Activated naive CD8-positive, alpha-beta T cell treated with anti-CD3 and anti-CD28 coated beads for 36 hours (primary cell): ENCODE results near the gene PIH1D1. TPM values are rescaled to one million over a fixed set of nuclear protein-coding genes. Genes with fewer than 3 reads are reported as not detected.

Experiments
- DNase-seq: peaks from one replicate; pipeline ENCODE4 v3.0.0; 2021
- H3K27ac Mint-ChIP-seq: one replicate; pipeline ENCODE4 v1.8.0; 2022; ENCODE audit warnings: mild to moderate bottlenecking, moderate library complexity, mixed read lengths
- H3K27me3 Mint-ChIP-seq: one replicate; pipeline ENCODE4 v1.8.0; 2022; ENCODE audit warnings: mild to moderate bottlenecking, mixed read lengths
- H3K36me3 Mint-ChIP-seq: one replicate; pipeline ENCODE4 v1.8.0; 2021; ENCODE audit warnings: mild to moderate bottlenecking, mixed read lengths
- H3K4me1 Mint-ChIP-seq: one replicate; pipeline ENCODE4 v1.8.0; 2021; ENCODE audit warnings: mixed read lengths
- H3K4me3 Mint-ChIP-seq: one replicate; pipeline ENCODE4 v1.8.0; 2022; ENCODE audit warnings: mild to moderate bottlenecking, moderate library complexity, mixed read lengths
- H3K9me3 Mint-ChIP-seq: one replicate; pipeline ENCODE4 v1.8.0; 2022; ENCODE audit warnings: mixed read lengths
- total RNA-seq, 2 experiments: library from RNA; stranded (reverse); gene quantifications; one replicate each; pipeline ENCODE4 v1.2.3, GENCODE V29; 2021

The PIH1D1 gene
- total RNA-seq: 100 to 1,000 TPM; 140 to 141 TPM

DNA sequence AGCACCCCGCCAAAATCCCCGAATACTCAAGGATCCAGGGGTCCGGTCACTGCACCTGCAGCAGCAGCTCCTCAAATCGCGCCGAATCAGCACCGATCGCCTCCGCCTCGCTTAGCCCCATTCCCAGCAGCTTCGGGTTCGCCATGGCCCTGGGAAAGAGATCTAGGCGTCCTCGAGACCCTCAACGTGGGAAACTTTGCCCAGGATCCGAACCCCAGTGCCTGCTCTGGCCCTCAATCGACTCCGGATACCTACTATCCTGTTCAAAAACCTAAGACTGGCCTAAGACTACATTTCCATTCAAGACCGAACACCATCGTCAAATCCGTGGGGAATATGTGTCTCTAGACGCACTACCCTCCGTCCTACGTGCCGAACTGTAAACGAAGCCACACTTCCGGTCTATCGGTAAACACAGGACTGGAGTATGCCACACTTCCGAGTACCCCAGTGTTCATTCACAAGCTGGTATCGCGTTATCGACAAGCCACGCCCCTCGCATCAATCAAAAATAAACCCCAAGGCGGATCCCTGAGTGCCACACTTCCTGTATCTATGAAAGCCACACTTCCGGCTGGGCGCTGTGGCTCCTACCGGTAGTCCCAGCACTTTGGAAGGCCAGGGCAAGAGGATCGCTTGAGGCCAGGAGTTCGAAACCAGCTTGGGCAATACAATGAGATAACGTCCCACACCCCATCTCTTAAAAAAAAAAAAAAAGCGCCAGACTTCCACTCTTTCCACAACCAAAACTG lies at the start of gene PIH1D1:
Gene PIH1D1, minus strand, starts transcription at position 385 of the 752 bp plus-strand sequence. Its CDS starts 240 bp downstream, at position 145.
- peak; percentile 93 for DNase-seq
- Mint-ChIP-seq H3K4me1 (peaks cover 41% of the 10 kb centered on the region), H3K4me3 (peak within 1 kb of the TSS; percentile 99), H3K36me3 (peaks cover 29% of the 10 kb centered on the region), H3K27ac (peak within 1 kb of the TSS; percentile 100), H3K27me3 (no peaks in the 10 kb centered on the region), H3K9me3 (no peaks in the 10 kb centered on the region)

DNA sequence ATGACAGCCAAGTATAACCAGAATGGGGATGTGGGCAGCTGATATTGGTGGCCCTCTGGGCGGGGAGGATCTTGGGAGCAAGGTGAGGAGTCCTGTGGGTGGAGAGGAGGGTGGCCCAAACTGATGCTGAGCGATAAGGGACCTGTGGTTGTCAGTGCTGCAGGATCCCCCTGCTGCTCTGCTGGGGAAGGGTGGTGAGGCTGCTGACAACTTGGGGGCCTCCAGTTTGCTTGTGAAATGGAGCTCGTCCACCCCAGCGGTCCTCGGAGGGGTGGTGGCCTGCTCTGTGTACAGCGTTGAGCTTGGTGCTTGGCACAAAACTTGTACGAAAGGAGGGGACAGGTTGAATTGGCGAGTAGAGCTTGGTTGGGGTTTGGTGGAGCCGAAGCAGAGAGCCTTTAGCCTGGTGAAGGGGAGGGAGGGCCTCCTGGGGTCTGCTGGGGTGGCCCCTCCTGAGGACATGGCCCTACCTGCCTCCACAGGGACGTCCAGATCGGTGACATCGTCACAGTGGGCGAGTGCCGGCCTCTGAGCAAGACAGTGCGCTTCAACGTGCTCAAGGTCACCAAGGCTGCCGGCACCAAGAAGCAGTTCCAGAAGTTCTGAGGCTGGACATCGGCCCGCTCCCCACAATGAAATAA lies 47.5 kb upstream of the PIH1D1 start:
- Mint-ChIP-seq H3K27me3 (peaks cover 8% of the 10 kb centered on the region), H3K4me1 (peaks cover 53% of the 10 kb centered on the region), H3K9me3 (peaks cover 1% of the 10 kb centered on the region), H3K4me3 (peak overlapping the region; percentile 97), H3K27ac (peak overlapping the region; percentile 99), H3K36me3 (peaks cover 44% of the 10 kb centered on the region)
- no peak for DNase-seq

DNA sequence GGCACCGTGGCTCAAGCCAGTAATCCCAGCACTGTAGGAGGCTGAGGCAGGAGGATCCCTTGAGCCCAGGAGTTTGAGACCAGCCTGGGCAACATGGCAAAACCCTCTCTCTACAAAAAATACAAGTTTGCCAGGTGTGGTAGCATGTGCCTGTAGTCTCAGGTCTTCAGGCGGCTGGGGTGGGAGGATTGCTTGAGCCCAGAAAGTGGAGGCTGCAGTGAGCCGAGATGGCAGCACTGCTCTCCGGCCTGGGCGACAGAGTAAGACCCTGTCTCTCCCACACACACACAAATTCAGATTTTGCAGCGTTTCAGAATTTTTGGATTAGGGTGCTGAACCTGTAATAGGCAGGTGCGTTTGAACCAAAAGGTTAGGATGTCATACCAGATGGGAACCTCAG lies 46.9 kb upstream of the PIH1D1 start:
- Mint-ChIP-seq H3K9me3 (peaks cover 1% of the 10 kb centered on the region), H3K4me1 (peaks cover 53% of the 10 kb centered on the region), H3K36me3 (peaks cover 45% of the 10 kb centered on the region), H3K27me3 (peaks cover 8% of the 10 kb centered on the region), H3K27ac (peak overlapping the region; percentile 99), H3K4me3 (peak overlapping the region; percentile 97)
- DNase-seq: no peak

DNA sequence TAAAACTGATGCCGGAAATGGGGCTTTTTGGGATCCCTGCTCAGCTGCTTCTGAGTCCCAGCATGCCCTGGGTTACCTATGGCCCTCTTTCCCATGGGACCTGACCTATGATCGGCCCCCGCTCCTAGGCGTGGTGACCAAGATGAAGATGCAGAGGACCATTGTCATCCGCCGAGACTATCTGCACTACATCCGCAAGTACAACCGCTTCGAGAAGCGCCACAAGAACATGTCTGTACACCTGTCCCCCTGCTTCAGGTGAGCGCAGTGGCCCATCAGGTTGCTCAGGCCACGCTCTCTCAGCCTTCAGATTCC lies 46.1 kb upstream of the PIH1D1 start:
- Mint-ChIP-seq H3K4me1 (peaks cover 53% of the 10 kb centered on the region), H3K4me3 (peak overlapping the region; percentile 97), H3K27me3 (peaks cover 15% of the 10 kb centered on the region), H3K36me3 (peaks cover 52% of the 10 kb centered on the region), H3K9me3 (peaks cover 1% of the 10 kb centered on the region), H3K27ac (peak overlapping the region; percentile 99)
- no peak for DNase-seq

DNA sequence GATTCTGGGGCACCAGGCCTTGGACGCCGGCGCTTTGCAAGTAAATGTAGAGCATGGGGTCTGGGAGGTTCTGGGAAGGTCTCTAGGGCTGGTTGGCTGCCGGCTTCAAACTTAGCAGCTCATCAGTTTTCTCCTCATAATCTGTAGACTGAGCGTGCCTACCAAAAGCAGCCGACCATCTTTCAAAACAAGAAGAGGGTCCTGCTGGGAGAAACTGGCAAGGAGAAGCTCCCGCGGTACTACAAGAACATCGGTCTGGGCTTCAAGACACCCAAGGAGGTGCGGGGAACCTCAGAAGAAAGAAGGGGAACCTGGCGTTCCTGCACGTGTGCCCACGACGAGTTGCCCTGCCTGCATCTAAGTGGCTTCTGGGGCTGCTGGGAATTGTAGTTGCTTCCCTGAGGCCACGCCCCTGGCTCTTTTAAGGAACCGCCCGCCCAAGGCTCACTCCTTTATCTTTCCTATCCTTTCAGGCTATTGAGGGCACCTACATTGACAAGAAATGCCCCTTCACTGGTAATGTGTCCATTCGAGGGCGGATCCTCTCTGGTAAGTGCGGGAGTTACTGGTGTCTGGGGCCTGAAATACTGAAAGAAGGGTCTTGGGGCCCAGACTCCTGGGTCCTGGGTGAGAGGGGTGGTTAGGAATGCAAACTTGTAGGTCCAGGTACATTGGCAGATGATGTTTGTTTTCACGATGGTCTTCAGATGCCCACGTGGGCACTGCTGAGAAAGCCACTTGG lies 45.6 kb upstream of the PIH1D1 start:
- peak overlapping the region; percentile 99 for H3K27ac Mint-ChIP-seq
- peaks cover 53% of the 10 kb centered on the region for H3K4me1 Mint-ChIP-seq
- DNase-seq: peak; percentile 63
- H3K27me3 Mint-ChIP-seq: peaks cover 18% of the 10 kb centered on the region
- peaks cover 57% of the 10 kb centered on the region for H3K36me3 Mint-ChIP-seq
- H3K4me3 Mint-ChIP-seq: peak overlapping the region; percentile 97
- peaks cover 1% of the 10 kb centered on the region for H3K9me3 Mint-ChIP-seq

DNA sequence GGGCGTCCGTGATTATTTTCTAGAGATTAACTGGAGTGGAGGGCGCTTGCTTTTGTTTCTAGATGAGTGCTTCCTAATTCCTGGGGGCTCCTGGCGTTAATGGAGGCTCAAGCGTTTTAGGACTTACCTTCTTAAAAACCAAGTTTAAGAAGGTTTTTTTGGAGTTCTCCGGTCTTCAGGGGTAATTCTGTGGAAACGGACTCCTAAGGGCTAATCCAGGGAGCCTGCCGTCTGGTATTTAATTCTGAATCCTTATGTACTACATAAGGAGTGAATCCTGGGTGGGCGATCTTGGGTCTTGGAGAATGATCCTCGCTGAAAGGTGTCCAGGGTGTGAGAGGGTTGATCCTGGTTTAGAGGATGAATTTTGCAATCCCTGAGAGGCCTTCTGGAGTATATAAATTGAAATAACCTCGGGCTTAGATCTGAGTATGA lies 45.0 kb upstream of the PIH1D1 start:
- DNase-seq: no peak
- Mint-ChIP-seq H3K9me3 (peaks cover 1% of the 10 kb centered on the region), H3K4me3 (peak overlapping the region; percentile 97), H3K27me3 (peaks cover 18% of the 10 kb centered on the region), H3K36me3 (peaks cover 64% of the 10 kb centered on the region), H3K4me1 (peaks cover 51% of the 10 kb centered on the region), H3K27ac (peak overlapping the region; percentile 99)

DNA sequence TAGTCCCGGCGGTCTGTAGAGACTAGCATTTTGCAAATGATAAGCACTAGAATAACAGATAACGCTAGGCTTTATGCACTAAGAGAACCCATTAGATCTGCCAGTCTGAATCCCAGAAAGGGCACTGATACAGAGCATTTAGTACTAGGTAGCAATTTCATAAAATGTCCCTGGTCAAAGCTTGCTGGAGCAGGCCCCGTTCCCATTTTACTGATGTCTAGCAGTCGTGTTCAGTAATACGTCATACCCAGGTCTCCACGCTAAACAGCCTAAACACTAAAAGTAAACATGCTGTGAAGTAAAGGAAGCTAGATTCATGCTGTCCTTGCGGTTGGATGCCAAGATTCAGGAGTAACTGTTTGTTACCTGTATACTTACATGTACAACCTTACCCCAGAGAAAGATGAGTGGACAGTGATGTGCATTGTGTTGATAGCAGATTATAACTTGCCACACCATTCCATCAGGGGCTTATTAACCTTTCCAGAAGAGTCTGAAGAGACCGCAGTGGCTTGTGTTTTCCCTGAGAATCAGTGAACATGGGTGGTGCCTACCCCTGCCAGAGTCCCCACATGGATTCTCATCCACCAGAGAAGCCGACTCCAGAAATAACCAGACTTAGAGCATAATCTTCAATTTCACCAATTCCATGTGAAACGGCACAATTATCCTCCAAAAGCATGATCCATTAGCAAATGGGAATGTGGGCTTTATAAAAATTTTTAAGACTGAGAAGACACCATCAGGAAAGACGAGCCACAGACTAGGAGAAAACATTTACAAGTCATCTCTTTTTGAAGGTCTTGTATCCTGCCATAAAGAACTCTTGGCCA lies 41.2 kb upstream of the PIH1D1 start:
- Mint-ChIP-seq H3K9me3 (peaks cover 1% of the 10 kb centered on the region), H3K4me1 (peaks cover 45% of the 10 kb centered on the region), H3K4me3 (peak overlapping the region; percentile 53), H3K27ac (peak overlapping the region; percentile 97), H3K36me3 (peaks cover 73% of the 10 kb centered on the region), H3K27me3 (peaks cover 29% of the 10 kb centered on the region)
- no peak for DNase-seq

DNA sequence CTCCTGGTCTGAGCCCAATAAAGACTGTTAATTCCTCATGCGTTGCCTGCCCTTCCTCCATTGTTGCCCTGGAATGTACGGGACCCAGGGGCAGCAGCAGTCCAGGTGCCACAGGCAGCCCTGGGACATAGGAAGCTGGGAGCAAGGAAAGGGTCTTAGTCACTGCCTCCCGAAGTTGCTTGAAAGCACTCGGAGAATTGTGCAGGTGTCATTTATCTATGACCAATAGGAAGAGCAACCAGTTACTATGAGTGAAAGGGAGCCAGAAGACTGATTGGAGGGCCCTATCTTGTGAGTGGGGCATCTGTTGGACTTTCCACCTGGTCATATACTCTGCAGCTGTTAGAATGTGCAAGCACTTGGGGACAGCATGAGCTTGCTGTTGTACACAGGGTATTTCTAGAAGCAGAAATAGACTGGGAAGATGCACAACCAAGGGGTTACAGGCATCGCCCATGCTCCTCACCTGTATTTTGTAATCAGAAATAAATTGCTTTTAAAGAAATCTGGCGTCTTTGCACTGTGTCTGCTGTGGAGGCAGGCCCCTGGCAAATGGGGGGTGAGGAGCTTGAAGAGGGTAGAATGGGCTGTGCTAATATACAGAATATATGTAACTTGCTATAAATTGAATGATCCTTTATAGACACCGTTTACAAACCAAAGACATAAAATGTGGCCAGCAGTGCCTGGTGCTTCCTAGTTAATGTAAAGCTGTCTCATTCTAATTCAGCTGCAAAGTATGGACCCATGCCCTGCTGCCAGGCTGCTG lies 40.4 kb upstream of the PIH1D1 start:
- Mint-ChIP-seq H3K36me3 (peaks cover 72% of the 10 kb centered on the region), H3K4me1 (peaks cover 44% of the 10 kb centered on the region), H3K27me3 (peaks cover 36% of the 10 kb centered on the region), H3K9me3 (peaks cover 4% of the 10 kb centered on the region), H3K27ac (peak overlapping the region; percentile 97), H3K4me3 (peak overlapping the region; percentile 53)
- no peak for DNase-seq

DNA sequence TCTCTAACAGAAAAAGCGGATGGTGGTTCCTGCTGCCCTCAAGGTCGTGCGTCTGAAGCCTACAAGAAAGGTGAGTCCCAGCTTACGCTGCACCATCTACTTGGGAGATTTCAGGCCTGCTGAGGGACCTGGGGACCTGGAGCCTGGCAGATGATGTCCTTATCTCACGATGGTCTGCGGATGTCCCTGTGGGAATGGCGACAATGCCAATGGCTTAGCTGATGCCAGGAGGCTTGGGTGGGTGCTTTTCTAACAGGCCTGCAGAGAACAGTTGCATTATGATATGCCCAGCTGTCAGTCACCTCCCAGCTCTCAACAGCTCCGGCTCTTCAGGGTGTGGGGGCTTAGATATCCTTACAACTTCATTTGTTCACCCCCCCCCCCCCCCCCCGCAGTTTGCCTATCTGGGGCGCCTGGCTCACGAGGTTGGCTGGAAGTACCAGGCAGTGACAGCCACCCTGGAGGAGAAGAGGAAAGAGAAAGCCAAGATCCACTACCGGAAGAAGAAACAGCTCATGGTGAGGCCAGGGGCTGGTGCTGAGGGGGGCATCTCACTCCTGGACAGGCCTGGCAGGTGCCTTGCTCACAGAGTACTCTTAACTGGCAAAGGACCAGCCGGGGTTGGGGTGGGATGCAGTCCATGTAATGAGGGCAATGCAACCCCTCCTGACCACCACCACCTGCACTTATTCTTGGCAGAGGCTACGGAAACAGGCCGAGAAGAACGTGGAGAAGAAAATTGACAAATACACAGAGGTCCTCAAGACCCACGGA lies 39.6 kb upstream of the PIH1D1 start:
- H3K36me3 Mint-ChIP-seq: peaks cover 66% of the 10 kb centered on the region
- peaks cover 45% of the 10 kb centered on the region for H3K4me1 Mint-ChIP-seq
- peak overlapping the region; percentile 93 for H3K4me3 Mint-ChIP-seq
- no peak for DNase-seq
- peaks cover 4% of the 10 kb centered on the region for H3K9me3 Mint-ChIP-seq
- peak overlapping the region; percentile 97 for H3K27ac Mint-ChIP-seq
- peaks cover 33% of the 10 kb centered on the region for H3K27me3 Mint-ChIP-seq

DNA sequence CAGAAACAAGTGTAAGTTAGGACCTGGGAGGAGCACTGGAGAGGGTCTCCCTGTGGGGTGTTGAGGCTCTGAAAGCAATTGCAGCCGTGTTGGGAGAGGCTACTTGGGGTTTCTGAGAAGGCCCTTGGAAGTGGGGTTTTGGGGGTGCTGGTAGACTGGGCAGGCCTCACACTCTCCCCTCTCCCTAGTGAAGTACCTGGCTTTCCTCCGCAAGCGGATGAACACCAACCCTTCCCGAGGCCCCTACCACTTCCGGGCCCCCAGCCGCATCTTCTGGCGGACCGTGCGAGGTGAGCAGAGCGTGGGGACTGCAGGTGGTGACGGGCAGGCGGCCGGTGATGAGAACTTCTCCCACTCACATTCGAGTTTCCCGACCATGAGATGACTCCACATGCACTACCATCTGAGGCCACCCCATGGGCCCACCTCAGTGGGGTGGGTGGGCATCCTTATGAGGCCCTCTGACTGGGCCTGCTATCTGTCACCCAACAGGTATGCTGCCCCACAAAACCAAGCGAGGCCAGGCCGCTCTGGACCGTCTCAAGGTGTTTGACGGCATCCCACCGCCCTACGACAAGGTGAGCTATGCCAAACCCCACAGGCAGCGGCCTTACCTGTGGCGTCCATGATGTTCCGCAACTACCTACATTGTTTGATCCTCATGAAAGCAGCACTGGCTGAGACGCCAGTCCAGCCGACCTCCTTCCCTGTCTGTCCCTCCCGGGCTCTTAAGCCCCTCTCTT lies 38.8 kb upstream of the PIH1D1 start:
- no peak for DNase-seq
- Mint-ChIP-seq H3K4me1 (peaks cover 46% of the 10 kb centered on the region), H3K27me3 (peaks cover 33% of the 10 kb centered on the region), H3K27ac (peak overlapping the region; percentile 97), H3K36me3 (peaks cover 73% of the 10 kb centered on the region), H3K9me3 (peaks cover 2% of the 10 kb centered on the region), H3K4me3 (peak overlapping the region; percentile 93)

DNA sequence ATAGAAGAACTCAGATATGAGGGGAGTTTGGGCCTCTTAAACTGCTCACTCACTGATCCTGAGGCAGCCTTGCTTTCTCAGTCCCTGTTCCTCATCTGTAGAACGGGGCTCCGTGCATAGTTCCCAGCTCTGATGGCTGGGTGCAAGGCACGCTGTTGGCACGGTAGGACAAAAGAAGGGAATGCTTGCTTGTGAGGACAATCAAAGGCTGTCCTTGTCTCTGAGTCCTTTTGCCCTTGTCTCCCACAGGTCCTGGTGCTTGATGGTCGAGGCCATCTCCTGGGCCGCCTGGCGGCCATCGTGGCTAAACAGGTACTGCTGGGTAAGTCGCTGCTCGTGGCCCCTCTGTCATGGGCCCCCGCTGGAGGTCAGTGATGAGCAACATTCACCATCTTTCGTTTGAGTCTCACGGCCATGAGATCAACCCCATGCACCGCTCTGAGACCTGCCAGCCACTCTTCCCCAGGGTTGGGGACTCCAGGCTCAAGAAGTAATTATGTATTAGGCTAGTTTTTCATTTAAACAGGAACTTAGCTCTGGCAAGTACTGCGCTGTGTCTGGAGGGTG lies 38.1 kb upstream of the PIH1D1 start:
- peaks cover 73% of the 10 kb centered on the region for H3K36me3 Mint-ChIP-seq
- H3K27me3 Mint-ChIP-seq: peaks cover 33% of the 10 kb centered on the region
- peak overlapping the region; percentile 93 for H3K4me3 Mint-ChIP-seq
- peaks cover 2% of the 10 kb centered on the region for H3K9me3 Mint-ChIP-seq
- H3K27ac Mint-ChIP-seq: peak overlapping the region; percentile 97
- DNase-seq: no peak
- peaks cover 42% of the 10 kb centered on the region for H3K4me1 Mint-ChIP-seq

DNA sequence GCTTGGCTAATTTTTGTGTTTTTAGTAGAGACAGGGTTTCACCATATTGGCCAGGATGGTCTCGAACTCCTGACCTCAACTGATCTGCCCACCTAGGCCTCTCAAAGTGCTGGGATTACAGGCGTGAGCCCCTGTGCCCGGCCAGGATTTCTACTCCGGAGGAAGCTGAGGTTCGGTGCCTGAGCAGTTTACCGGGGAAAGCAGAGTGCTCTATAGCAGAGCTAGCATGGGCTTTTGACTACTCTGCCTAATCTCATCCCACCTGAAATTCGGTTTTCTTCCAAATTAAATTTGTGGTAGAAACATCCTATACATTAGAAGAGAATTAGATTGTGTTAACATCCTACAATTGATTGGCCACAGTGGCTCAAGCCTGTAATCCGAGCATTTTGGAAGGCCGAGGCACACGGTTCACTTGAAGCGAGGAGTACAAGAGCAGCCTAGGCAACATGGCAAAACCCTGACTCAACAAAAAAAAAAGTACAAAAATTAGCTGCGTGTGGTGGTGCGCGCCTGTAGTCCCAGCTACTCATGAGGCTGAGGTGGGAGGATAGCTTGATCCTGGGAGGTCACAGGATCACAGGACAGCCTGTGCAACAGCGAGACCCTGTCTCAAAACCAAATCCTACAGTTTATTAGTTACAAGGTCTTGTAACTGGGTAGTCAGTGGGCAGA lies 37.4 kb upstream of the PIH1D1 start:
- no peak for DNase-seq
- Mint-ChIP-seq H3K4me1 (peaks cover 42% of the 10 kb centered on the region), H3K9me3 (peaks cover 2% of the 10 kb centered on the region), H3K27me3 (peaks cover 33% of the 10 kb centered on the region), H3K36me3 (peaks cover 73% of the 10 kb centered on the region), H3K27ac (peak overlapping the region; percentile 97), H3K4me3 (peak overlapping the region; percentile 93)
